Measurements from ENCODE around the gene THSD4.

Gene THSD4

DNA sequence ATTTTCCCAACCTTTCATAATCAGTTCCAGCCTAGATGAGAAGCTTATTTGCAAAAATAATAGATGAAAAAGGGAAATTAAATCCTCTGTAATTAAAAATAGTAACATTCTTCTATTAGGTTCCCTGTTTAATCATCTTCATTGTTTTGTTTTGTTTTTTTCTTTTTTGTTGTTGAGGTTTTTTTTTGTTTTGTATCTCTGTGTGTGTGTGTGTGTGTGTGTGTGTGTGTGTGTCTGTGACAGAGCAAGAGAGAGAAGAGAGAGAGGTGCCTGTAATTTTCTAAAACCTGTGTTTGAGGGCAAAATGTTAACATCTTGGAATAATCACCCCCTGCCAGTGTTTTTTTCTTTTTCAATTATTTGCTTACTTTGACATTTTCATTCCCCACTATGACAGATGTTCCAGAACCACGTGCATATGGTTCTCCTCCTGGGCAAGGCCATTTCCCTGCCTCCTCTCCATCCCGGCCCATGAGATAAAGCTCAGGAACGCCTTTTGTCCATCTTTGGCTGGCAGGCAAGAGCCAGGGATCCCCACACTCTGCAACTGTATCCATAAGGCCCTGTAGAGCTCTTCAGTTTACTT, 573.3 kb downstream of the THSD4 start:
- no peak for DNase-seq (ENCODE audit: low spot score)

DNA sequence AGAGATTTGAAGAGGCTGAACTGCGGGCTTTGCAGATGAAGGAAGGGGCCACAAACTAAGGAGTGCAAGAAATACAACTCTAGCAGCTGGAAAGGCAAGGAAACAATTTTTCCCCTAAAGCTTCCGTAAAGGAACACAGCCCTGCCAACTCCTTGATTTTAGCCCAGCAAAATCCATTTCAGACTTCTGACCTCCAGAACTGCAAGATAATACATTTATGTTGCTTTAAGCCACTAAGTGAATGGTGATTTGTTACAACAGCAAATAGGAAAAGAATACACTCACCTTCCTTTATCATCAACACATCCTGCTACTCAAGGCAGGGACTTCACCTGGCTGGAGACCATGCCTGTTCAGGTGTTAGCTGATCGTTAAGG, 575.8 kb downstream of the THSD4 start:
- DNase-seq (ENCODE audit: low spot score), result no peak

DNA sequence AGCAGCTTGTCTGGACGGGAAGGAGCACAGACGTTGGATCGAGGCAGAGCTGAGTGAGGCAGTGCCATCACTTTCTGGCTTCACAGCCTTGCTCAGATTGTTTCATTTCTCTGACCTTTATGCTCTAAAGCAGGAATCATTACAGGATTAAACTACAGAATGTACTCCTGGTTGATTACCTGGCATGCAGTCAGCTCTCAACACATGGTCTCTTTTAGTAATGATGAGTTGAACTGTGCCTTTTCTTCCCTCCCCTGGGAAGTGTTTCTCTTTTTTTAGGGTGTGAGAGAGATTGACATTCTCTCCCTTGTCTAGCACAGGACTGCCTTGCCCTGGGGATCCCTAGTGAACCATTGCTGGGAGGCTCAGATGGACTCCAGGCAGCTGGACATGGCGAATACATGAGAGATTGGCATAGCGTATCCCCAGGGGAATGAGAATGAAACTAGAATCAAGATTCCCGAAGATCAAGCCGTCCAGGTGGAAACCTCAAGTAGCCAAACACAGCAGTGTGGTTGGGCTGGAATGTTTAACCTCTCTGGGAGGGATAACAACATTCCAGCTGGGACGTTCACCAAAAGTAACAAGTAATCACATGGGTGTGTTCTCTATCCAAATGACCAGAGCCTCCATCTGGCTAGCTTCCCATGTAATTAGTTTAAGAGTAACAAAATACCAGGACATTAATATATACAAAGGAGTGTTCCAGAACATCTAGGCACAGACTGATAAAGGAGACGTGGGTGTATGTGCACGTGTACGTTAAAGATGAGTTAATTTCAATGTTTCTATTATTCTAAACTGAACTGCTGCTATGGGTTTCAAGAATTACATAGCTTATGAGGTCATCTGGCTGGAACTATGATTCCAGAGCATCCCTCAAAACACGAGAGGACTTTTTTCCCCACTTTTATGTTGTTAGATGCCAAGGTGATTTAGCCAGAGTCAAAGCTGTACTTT, 576.5 kb downstream of the THSD4 start:
- DNase-seq (ENCODE audit: low spot score), result no peak

DNA sequence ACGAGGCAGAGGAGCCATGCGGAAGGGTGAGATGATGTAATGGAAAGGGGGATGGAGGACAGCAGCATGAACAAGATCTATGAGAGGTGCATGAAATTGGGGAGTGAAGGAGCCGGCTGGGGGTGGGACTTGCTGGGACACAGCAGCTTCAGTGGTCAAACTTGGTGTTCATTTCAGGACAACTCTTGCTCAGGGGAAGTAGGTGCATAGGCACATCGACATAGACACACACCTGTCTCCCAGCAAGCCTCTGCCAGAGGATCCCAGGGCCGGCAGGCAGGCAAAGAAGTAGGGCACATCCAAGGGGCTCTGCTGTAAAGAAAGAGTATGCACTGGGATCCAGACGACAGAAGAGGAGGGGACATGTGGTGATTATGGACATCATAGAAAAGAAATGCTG, 582.0 kb downstream of the THSD4 start:
- no peak for DNase-seq (ENCODE audit: low spot score)

DNA sequence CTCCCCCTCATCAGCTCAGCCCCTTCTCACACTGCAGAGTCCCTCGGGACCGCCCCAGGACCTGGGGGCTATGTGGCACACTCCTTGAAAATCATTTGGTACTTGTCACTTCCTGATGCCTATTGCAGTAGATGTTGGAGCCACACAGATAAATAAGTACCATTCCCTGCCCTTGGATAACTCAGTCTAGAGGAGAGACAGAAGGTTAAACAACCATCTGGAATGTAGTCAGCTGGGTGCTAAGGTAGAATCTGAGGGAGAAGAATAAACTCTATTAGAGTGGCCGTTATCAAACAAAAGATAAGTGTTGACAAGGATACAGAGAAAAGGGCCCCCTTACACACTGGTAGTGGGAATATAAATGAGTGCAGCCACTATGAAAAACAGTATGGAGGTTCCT, 582.8 kb downstream of the THSD4 start:
- DNase-seq (ENCODE audit: low spot score), result no peak

DNA sequence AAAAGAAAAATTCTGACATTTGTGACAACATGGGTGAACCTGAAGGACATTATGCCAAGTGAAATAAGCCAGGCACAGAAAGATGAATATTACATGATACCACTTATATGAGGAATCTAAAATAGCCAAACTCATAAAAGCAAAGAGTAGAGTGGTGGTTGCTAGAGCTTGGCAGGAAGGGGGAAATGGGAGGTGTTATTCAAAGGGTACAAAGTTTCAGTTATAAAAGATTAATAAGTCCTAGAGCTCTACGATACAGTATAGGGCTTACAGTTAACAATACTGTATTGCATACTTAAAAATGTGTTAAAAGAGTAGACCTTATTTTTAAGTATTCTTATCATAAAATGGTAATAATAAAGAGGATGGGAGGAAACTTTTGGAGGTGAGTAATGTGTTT, 583.5 kb downstream of the THSD4 start:
- DNase-seq (ENCODE audit: low spot score), result no peak

DNA sequence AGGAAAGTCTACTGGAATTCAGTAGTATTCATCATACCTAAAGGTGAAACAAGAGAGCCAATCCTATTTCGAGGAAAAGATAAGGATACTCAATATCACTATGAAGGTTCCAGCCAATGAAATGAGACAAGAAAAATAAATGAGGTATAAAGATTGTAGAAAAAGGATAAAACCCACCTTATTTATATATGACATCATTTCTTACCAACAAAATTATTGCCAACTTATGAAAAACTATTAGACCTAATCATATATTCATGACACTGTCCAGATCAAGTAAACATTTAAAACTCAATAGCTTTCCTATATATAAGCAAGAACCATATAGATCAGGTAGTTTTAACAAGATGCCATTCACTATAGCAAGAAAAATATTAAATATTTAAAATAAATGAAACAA, 584.7 kb downstream of the THSD4 start:
- DNase-seq (ENCODE audit: low spot score), result no peak

DNA sequence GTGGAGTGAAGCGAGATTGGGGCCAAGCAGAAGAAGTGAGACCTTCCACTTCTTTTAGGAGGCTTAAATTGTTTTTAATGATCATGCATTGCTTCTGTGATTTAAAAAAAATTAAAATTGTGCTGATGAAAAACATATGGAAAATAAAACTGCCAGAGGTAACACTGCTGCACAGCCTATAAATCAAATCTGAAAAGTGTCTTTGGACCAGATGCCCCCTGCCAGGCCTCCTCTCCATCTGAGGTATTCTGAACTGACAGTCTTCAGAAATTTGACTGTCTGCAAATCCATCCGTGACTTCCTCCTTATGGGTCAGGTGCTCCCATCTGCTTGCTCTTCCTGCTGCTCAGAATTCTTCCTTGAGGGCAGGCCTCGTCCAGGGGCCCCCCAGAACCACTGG, 586.5 kb downstream of the THSD4 start:
- DNase-seq (ENCODE audit: low spot score), result no peak

DNA sequence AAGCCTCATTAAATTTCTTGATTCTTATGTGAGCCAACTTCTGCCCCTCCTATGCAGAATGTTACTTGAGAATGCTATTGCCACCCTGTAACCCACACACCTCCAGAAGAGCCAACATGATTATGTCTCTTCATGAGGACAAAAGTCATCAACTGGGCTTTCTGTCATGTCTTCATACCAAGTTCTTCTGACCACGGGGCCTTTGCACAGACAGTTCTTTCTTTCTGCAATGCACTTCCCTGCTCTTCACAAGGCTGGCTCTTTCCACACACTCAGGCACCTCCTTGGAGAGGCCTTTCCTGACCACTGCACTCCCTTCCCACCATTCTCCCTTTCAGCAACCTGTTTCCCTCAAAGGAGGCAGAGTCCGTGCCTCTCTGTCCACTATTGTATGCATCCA, 587.2 kb downstream of the THSD4 start:
- DNase-seq (ENCODE audit: low spot score), result no peak

DNA sequence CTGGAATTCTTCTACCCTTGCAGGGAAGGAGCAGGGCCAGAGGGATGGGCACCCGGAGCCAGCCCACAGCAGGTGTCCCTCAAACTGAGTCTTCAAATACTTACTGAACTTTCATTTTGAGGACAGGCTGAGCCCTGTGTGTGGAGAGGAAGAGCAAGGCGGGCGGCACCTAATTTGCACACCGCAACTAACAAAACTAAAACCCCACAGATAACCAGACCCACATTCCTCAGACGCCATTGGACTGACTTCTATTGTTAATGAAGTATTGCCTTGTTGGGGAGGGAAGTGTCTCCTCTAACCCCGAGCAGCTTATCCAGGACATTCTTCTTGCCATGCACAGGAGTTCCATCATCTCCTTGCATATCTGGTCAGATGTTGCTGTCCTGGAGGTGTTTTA, 589.9 kb downstream of the THSD4 start:
- no peak for DNase-seq (ENCODE audit: low spot score)

DNA sequence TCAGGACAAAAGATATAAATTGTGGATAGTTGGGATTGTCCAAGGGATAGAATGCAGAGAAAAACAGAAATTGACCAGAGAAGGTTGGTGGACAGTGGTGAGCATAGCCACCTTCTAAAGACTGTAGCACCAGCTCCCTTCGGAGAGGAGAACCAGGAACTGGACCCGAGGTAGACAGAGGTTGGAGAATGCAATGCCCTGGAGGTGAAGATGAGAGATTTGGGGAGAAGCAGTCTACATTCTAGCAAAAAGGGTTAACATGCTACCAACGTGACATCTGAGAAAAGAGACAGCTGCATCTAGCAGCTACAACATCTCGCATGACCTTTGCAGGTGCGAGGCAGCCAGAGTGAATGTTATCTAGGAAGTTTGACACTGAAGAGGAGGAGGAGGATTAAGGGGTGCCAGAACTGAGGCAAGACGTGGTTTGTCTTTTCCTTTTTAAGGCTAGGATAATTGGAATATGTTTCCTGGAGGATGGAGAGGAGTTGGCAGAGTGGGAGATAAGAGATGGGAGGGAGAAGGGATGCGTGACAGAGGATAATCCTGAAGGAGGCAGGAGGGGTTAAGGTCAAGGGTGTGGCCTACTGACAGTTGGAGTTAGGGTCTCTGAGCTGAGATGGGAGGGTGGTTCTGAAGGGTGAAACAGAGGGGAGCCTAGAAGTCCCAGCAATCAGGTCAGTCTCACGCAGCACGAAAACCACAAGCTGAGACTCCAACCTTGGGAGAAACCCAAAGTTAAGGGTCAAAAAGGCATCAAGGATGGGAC, 591.4 kb downstream of the THSD4 start:
- DNase-seq (ENCODE audit: low spot score), result no peak

DNA sequence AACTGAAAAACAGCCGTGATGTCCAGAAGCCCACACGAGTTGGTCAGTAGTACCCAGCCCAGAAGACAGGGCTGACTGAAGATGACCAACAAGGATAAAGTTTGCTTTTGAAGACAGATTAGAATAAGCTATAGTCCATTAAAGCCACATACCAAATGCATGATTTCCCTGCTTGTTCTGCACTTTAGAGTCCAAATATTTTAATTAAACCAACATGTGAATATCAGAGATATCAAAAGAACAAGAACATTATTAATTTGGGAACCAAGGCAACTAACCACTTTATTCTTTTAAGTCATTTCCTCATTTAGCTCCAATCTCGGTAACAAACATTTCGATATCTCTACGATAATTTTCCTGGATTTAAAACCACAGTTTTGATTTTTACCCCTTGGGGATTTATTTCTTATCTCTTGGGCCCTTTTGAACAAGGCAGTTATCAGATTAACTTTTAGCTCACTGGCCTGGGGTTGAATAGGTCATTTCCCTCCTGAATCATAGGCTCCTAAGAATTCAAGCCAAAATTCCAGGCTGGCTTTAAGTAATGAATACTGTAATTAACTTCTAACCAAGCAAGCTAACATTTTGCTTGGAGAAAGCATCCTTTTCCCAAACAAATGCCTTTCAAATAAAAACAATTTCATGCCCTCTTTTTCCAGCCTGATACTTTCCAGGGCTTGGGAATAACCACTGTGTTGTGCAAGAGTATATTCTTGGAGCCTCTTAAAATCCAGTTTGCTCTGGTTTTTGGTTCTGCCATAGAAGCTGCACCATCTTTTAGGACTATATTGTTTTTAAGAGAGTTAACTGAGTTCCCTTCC, 592.2 kb downstream of the THSD4 start:
- no peak for DNase-seq (ENCODE audit: low spot score)

DNA sequence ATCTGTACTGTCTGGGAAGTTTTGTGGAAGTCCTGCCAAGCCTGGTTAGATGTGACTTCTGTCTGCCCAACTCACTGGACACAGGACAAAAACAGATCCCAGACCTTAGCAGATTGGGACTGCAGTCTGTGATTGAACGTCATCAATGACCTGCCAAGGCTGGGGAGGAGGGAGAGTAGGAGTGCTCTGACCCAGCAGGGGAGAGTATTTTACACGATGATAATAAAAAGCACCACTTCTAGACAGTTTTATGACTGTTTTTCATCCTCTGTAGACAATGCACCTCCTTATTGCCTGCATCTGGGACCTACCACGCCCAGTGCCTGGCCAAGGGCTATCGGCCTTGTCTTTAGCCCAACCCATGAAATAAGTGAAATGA, 592.8 kb downstream of the THSD4 start:
- no peak for DNase-seq (ENCODE audit: low spot score)

DNA sequence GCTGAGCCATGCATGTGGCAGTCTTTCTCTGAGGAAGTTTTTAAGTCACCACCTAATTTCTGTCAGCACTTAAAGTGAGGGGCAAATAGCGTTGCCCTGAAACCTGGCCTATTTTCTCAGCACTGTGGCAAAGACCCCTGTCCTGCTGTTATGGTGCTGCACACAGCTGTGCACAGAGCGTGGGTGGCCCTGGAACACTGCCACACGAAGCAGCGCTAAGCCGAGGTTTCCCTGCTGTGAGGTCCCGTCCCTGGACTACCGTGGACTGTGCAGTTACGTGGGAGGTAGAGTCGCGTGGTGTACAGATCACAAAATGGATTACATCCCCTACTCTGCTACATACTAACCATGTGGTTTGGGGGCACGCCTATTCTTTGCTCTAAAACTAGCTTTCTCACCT, 593.5 kb downstream of the THSD4 start:
- DNase-seq (ENCODE audit: low spot score), result no peak

DNA sequence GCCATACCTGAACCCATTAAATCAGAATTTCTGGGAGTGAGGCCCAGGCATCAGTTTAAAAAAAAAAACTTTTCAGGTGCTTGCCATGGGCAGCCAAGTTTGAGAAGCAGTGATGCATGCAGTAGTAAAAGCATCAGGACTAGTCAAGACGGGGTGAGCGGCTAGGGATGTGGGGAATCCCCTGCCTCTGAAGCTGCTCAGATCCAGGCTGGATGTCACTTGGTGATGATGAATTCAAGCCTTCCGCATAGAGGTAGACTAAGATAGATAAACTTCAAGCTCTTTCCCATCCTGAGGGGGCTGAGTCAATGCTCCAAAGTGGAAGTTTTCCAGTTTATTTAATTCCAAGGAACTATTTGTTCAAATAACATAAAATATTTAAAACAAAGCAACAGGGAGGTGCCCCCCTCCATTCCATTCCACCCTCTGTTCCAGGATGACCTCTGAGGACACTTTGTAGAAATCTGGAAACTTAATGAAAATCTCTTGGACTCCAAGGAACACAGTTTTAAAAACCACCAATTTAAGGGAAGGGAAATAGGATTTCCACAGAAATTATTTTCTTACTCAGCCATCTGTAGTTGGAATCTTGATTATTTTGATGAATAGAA, 594.6 kb downstream of the THSD4 start:
- no peak for DNase-seq (ENCODE audit: low spot score)

DNA sequence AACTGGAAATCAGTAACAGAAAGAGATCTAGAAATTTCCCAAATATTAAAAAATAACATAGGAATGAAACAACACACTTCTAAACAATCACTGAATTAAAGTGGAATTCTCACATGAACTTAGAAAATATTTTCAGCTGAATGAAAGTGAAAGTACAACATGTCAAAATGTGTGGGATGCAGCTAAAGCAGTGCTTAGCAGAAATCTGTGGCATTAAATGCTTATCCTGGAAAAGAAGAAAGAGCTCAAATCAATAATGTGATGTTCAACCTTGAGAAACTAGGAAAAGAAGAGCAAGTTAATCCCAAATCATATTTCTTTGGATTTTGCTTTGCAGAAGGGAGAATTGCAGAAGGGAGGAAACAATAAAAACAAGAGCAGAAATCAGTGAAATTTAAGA, 596.9 kb downstream of the THSD4 start:
- peak; percentile 23 for DNase-seq (ENCODE audit: low spot score)

DNA sequence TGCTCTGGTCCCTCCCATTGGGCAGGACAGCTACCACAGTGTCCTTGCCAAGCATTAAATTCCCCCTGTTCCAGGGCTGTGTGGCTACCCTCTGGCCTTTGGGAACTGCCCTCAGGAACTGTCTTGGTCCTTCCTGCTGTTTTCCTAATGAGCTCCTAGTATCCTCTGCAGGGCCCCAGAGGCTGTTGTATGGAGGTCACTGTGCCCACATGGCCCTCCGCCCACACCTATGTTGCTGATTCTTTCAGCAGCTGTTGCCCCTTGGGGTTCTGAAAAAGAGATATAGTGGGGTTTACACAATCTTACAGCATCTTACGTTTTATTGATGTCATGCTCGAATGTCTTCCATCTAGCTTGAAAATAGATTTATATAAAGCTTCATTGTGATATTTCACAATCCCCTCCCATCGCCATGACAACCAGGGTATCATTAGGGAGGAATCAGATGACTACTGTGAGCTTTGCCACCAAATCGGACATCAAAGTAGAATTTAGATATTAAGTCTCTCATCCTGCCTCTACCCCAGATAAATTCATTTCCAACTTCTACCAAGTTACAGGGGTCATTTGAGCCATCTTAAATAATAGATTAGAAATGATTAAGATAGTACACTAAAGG, 598.0 kb downstream of the THSD4 start:
- no peak for DNase-seq (ENCODE audit: low spot score)

DNA sequence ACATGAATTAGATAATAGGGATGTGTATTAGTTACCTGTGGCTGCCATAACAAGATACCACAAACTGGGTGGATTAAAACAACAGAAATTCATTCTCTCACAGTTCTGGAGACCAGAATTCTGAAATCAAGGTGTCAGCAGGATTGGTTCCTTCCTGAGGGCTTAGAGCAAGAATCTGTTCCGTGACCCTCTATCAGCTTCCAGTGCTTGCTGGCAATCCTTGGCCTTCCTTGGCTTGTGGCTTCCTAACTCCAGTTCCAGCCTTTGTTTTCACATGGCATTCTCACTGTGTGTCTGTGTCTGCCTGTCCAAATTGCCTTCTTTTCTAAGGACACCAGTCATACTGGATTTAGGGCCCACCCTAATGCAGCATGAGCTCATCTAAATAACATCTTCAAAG, 600.6 kb downstream of the THSD4 start:
- DNase-seq (ENCODE audit: low spot score), result no peak

DNA sequence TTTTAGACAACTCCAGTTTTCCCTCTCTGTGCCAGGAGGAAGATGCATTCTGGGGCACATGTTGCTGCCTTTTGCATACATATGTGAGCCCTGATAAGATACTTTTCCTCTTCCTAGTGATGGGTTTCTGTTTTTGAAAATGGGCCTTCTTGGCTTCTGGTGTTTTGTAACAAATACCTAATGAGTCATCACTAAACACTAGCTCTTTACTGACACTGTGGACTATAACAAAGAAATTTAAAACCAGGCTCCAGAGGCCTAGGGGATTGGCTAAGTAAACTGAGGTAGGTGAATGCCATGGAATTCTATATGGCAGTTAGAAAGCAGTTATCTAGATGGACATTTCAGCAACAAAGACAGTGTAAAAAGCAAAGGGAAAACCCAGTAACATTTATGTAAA, 601.7 kb downstream of the THSD4 start:
- no peak for DNase-seq (ENCODE audit: low spot score)

DNA sequence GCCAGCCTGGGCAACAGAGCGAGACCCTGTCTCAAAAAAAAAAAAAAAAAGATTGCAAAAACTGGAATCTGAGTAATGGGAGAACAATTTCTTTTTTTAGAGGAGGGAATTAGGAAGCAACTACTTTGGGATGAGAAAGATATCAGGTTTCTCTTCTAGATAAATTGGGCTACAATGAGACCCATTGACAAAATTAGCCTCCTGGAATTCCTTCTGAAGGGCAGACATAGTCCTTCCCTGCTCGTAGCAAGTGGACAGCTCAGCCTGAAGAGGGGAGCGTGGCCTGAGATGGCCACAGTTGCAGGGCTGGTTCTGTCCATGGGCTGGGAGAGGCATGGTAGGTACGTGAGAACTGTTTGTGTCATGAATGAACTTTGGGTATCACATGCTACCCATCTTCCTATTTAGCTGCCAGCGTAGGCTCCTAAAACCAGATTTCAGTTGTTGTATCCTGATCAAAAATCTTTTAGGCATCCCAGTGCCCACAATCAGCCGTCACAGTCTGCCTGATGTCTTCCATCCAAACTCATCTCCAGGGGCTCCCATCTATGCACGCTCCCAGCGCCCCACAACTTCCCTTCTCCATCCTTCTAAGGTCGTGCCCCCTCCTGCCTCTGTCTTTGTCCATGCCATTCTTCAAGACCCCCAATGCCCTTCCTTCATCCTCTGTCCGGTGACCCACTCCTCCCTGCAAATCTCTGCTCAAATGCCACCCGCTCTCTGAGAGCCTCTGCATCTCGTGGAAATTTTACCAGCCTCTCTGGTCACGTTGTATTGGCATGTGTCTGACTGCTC, 603.0 kb downstream of the THSD4 start:
- no peak for DNase-seq (ENCODE audit: low spot score)
